Activated gamma-delta T cell treated with anti-CD3 and anti-CD28 coated beads, Interleukin-2, amount 50 U/mL, for 16 hours (primary cell): ENCODE data around the gene GNAO1.
A peak's percentile ranks its signal among the peaks of the same experiment; 100 is the strongest.

Experiments
- DNase-seq: peaks from one replicate; pipeline ENCODE4 v3.0.0-alpha.2; 2020; ENCODE audit warnings: low read depth

The GNAO1 gene

DNA sequence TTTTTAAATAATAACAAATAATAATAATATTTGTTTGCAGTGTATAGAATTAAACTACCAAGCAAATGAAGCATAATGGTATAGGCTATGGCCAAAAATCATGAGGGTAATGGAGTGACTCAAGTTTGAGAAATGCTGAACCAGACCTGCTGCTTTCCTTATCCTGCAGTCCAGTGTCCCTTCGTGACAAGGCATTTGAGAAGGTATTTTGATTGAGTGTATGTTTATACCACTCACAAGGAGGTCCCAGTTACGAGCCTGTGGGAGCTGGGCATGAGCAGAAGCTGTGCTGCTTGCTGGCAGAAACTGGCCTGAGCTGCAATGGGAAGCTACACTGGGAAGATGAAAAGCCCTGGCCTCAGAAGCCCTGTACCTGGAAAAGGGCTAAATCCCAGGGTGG lies 50.3 kb downstream of the GNAO1 start:
- no peak for DNase-seq

DNA sequence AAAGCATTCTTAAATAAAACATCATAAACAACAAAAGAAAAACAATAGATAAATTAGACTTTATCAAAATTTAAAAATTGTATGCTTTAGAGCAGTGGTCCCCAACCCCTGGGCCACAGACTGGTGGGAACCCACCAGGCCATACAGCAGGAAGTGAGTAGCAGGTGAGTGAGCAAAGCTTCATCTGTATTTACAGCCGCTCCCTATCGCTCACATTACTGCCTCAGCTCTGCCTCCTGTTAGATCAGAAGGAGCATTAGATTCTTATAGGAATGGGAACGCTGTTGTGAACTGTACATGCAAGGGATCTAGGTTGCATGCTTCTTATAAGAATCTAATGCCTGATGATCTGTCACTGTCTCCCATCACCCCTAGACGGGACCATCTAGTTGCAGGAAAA lies 51.5 kb downstream of the GNAO1 start:
- DNase-seq = no peak

GRCh38 chr16:56244612-56245011 lies 53.3 kb downstream of the GNAO1 start:
- DNase-seq = no peak

DNA sequence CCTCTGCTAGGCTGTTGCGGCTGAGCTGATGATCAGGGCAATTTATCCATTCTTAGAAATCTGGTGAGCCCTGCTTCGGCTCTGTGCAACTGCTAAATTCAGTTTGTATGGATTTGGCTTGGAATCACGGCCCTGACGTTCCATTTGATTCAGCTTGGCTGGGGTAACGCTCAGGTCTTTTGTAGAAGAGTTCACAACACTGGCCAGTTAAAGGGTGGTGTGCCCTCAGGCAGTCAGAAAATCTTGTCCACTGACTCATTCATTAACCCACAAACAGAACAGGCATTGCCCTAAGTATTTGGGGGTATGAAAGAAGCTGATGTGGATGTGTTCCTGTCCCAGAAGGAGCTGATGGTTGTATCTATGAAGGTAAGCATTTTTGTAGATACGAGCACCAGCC lies 53.9 kb downstream of the GNAO1 start:
- no peak for DNase-seq

- DNase-seq = no peak
These were observed 54.9 kb downstream of the GNAO1 start for GRCh38 chr16:56246051-56246817.

DNA sequence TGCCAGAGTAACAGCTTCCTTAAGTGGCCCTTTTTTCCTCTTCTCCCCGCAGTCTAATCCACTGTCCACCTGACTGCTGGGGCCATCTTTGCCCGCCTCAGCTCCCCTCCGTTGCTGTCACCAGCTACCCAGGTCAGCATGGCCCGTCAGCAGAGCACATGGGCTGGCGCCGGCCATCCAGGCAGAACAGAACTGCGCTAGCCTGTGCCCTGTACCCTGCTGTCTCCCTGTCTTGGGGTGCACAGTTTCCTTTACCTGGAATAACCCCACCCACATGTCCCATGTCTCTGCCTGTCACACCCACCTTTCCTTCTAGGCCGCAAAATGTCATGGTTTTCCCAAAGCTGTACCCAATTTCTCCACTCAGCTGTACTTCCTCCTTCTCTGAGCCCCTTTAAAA lies 55.7 kb downstream of the GNAO1 start:
- DNase-seq = no peak

DNA sequence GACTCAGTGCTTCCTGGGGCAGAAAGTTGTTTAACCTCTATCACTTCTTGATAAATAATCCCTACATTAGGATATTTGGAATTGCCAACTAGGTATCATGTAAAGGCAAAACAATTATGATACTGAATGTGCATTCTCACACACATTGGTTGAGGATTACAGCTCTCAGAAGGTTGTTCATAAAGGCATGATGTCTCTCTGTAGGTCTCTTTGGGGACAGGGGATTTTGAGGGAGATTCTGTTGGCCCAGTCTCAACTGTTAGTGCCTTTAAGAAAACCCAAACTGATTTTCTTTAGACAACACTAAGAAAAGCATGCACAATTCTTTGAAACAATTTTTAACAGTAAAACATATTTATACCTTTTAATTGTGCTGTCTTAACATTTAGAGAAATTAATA lies 56.5 kb downstream of the GNAO1 start:
- no peak for DNase-seq

GRCh38 chr16:56252835-56253234 lies 61.5 kb downstream of the GNAO1 start:
- DNase-seq = no peak

DNA sequence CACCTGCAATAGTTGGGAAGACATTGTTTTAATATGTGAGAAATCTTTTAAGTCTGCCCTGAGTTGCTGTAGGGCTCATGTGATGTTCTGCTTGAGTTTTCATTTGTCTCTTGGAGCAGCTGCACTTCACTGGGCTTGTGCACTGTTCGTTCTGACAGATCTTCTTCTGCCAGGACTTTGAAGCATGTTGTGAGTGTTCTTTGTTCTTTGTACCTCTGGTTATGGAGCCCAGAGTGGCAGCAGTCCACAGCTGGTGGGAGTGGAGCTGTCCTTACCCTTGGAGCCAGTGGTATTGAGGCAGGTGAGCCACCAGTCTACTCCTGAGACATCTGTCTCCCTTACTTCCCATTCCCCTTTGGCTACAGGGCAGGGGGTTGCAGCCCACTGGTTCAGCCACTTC lies 64.6 kb downstream of the GNAO1 start:
- no peak for DNase-seq

GRCh38 chr16:56257239-56257638 lies 66.0 kb downstream of the GNAO1 start:
- no peak for DNase-seq

GRCh38 chr16:56257666-56258342 lies 66.5 kb downstream of the GNAO1 start:
- no peak for DNase-seq

DNA sequence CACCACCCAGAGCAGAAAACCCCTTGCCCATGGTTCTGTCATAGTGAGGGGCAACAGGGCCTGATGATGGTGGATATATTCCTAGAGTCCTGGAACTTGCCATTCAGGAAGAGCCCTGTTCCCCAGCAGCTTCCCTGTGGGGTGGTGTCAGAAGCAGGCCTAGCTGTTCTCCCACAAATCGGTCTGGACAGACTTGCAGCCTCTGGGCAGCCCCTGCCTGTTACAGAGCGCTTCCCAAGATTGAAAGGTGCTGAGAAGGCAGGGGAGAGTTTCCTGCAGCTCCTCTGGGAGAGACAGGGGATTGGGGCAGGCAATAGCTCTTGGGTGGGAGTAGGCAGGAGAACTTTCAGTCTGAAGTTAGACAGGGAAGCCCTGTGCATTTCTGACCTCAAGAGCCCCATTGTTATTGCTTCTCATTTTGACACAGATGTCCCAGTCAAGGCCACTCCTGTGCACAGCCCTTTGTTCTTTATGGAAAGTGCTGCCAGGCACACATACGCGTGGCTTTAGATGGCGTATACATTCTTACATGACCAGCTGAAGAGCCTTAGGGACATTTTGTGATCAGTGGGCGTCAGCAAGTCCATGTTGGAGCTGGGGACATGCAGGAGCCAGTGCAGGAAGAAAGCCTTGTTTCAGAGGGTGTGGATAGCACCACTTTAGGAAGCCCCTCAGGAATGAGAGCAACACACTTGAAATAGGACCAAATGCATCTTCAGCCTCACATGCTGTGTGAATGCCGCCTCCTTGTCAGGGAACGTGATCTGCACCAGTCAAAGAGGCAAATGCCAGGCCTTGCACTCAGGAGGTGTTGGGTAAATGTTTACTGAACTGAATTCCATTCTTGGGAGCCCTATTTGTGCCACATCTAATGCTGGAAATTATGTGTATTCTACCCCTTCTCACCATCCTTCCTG lies 67.5 kb downstream of the GNAO1 start:
- DNase-seq = no peak

- no peak for DNase-seq
These were observed 68.1 kb downstream of the GNAO1 start for GRCh38 chr16:56259425-56259779.

- DNase-seq = no peak
These were observed 69.3 kb downstream of the GNAO1 start for GRCh38 chr16:56260378-56261160.

GRCh38 chr16:56261656-56262055 lies 70.4 kb downstream of the GNAO1 start:
- DNase-seq = no peak

DNA sequence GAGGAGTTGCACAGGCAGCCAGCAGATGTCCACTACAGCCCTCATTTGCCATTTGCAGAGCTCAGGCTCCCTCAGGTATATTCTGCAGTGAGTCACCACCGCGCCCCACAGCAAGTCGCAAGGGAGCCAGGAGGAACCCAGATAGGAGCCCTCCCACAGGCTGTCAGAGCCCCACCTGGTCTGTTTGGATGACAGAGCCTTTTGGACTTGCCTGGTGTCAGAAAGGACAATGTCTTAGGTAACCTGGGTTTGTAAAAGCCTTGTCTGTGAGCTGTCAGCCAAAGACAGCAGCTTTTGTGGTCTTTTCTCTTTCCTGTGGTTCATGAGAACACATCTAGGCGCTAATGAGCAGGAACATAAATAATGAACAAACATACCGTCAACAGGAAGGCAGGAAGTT lies 70.9 kb downstream of the GNAO1 start:
- DNase-seq = peak; percentile 35

DNA sequence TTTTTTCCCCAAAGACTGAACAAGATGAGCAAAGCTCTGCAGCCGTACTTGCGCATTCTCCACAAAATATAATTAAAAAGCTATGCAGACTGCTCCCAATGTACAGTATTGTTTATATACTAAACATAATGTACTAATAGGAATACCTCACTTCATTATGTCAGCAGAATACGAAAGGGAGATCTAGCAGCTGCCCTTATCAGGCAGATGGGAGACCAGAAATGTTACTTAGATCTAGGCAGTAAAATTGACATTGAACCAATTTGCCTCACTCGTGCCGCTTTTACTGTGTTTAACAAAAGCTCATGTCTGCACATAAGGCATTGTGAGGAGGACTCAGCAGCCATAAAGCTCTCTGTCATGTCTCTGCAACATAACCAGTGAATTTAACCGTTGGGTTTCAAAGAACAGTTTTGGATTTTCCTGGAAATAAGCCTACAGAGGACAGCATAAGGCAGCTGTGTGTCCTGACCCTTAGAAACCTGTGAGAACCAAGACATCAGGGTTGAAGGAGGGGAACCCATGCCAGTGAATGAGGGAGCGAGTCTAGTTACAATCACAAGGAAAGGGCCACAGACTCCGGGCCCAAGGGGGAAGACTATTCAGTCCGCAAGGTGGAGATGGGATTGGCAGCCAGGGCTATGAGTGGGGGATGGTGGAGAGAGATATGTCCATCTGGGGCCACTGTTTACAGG lies 71.4 kb downstream of the GNAO1 start:
- DNase-seq = no peak

GRCh38 chr16:56263711-56264608 lies 72.7 kb downstream of the GNAO1 start:
- no peak for DNase-seq

DNA sequence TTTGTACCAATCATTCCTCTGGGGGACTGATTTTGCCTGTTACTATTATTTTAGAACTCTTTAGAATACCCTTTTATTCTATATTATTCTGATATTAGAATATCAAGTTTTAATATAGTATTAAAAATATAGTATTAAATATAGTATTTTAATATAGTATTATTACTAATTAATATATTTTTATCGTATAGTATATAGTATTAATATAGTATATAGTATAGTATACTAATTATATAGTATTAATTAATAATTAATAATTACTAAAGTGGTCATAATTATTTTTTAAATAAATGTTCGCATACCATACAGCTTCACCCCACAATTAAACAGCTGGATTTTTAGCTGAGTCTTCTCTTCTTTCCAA lies 73.3 kb downstream of the GNAO1 start:
- no peak for DNase-seq

- no peak for DNase-seq
These were observed 73.9 kb downstream of the GNAO1 start for GRCh38 chr16:56265184-56265583.
